ENCODE data around the gene STOML1.

DNA sequence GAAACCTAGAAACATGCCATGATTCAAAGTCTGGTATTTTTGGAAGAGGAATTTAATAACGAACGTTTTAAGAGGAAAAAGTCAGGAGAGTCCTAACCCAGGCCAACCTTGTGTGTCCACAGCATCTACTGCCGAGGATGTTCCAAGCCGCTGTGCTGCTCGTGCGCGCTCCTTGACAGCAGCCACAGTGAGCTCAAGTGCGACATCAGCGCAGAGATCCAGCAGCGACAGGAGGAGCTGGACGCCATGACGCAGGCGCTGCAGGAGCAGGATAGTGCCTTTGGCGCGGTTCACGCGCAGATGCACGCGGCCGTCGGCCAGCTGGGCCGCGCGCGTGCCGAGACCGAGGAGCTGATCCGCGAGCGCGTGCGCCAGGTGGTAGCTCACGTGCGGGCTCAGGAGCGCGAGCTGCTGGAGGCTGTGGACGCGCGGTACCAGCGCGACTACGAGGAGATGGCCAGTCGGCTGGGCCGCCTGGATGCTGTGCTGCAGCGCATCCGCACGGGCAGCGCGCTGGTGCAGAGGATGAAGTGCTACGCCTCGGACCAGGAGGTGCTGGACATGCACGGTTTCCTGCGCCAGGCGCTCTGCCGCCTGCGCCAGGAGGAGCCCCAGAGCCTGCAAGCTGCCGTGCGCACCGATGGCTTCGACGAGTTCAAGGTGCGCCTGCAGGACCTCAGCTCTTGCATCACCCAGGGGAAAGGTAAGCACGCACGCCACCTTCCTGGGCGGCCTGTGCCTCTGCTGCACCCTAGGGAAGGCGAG, 30.8 kb upstream of the STOML1 start:
- TF ChIP-seq, protein P1, sequence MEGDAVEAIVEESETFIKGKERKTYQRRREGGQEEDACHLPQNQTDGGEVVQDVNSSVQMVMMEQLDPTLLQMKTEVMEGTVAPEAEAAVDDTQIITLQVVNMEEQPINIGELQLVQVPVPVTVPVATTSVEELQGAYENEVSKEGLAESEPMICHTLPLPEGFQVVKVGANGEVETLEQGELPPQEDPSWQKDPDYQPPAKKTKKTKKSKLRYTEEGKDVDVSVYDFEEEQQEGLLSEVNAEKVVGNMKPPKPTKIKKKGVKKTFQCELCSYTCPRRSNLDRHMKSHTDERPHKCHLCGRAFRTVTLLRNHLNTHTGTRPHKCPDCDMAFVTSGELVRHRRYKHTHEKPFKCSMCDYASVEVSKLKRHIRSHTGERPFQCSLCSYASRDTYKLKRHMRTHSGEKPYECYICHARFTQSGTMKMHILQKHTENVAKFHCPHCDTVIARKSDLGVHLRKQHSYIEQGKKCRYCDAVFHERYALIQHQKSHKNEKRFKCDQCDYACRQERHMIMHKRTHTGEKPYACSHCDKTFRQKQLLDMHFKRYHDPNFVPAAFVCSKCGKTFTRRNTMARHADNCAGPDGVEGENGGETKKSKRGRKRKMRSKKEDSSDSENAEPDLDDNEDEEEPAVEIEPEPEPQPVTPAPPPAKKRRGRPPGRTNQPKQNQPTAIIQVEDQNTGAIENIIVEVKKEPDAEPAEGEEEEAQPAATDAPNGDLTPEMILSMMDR (IDR thresholded peaks at IDR 0.05 in 4 of 5, conservative IDR thresholded peaks at IDR 0.05 in 1 of 5): no peak
- TF ChIP-seq POLR2A (IDR thresholded peaks at IDR 0.05): no peak

Data from gastrocnemius medialis (tissue), 4 donors.